A549 (cell line): ENCODE data around the gene CABP7. TPM values are rescaled to one million over a fixed set of nuclear protein-coding genes. Genes with fewer than 3 reads are reported as not detected.

Experiments used
- ATAC-seq, 2 experiments: fragments of 200-7000 bp in 1 of 2; fragments of >200 bp in 1 of 2; cut with Nextera tagmentation in 1 of 2; cut with Tn5 transposase in 1 of 2; 3 replicates each; pipeline versions ENCODE4 v1.8.0 to v1.9.1; 2018 to 2020; ENCODE audit warnings: mild to moderate bottlenecking in 1 of 2, moderate library complexity in 1 of 2
- CTCF ChIA-PET: fragments of 300-600 bp; sonication (Branson Sonifier 250); formaldehyde crosslinking; extraction: SDS; loops from one replicate; lab custom pipeline; 2021; ENCODE audit warnings: antibody characterized with exemption, inconsistent platforms; lab: Yijun Ruan, JAX
- POLR2A ChIA-PET: fragments of 350-600 bp; formaldehyde crosslinking; extraction: SDS; loops from one replicate; lab custom pipeline; 2021; ENCODE audit warnings: antibody characterized with exemption, inconsistent platforms; lab: Yijun Ruan, JAX
- DNase-seq, 2 experiments: peaks; one replicate each; pipeline versions ENCODE4 v3.0.0 to v3.0.0-alpha.2; 2011 to 2016; ENCODE audit warnings: low read depth in 1 of 2, low spot score in 1 of 2
- FAIRE-seq: peaks from 2 replicates; lab custom pipeline; 2011; peaks lifted over from hg19 to GRCh38; lab: Jason Lieb, UNC
- H3K27ac ChIP-seq, 2 experiments: fragments of >200 bp; sonication (Bioruptor Twin); formaldehyde crosslinking; 3 replicates each; pipeline ENCODE4 v1.5.1; 2016 to 2017
- H3K4me1 ChIP-seq: fragments of >200 bp; sonication (Bioruptor Twin); formaldehyde crosslinking; 3 replicates; pipeline ENCODE4 v1.6.1; 2016
- H3K4me2 ChIP-seq: fragments of >200 bp; sonication (Bioruptor Twin); formaldehyde crosslinking; 3 replicates; pipeline ENCODE4 v1.6.1; 2016
- H3K4me3 ChIP-seq: fragments of >200 bp; sonication (Bioruptor Twin); formaldehyde crosslinking; 3 replicates; pipeline ENCODE4 v1.5.1; 2016
- H3K9me3 ChIP-seq: fragments of >200 bp; sonication (Bioruptor Twin); formaldehyde crosslinking; 3 replicates; pipeline ENCODE4 v1.6.1; 2016
- CHD4 ChIP-seq: fragments of 200-600 bp; sonication (generic); IDR thresholded peaks from 2 replicates; pipeline ENCODE4 v1.6.1; 2016; ENCODE audit warnings: antibody characterized with exemption, mild to moderate bottlenecking, borderline replicate concordance
- EHF ChIP-seq: fragments of 250-450 bp; sonication (Bioruptor Pico); IDR thresholded peaks from 2 replicates; pipeline ENCODE4 v1.5.0; 2020; ENCODE audit warnings: mild to moderate bottlenecking
- FOSB ChIP-seq: fragments of 250-450 bp; sonication (Bioruptor Pico); IDR thresholded peaks from 2 replicates; pipeline ENCODE4 v1.5.0; 2020; ENCODE audit warnings: mild to moderate bottlenecking, moderate library complexity
- GATA3 ChIP-seq: IDR thresholded peaks from 2 replicates; pipeline ENCODE4 v1.6.1; 2012; ENCODE audit warnings: borderline replicate concordance
- HDAC2 ChIP-seq: fragments of 200-600 bp; sonication (generic); IDR thresholded peaks from 2 replicates; pipeline ENCODE4 v1.6.1; 2016
- HOXB13 ChIP-seq: fragments of 250-450 bp; sonication (Bioruptor Pico); IDR thresholded peaks from 2 replicates; pipeline ENCODE4 v1.5.0; 2020; ENCODE audit warnings: low read depth, mild to moderate bottlenecking, moderate library complexity
- HOXB5 ChIP-seq: fragments of 250-450 bp; sonication (Bioruptor Pico); IDR thresholded peaks from 2 replicates; pipeline ENCODE4 v1.5.0; 2020; ENCODE audit warnings: mild to moderate bottlenecking, moderate library complexity
- JUNB ChIP-seq: fragments of >200 bp; sonication (Bioruptor Twin); formaldehyde crosslinking; IDR thresholded peaks from 2 replicates; pipeline ENCODE4 v1.6.1; 2016
- MAFK ChIP-seq: fragments of 450-650 bp; IDR thresholded peaks from 2 replicates; pipeline ENCODE4 v1.6.1; 2014; ENCODE audit not compliant: partially characterized antibody
- MYC ChIP-seq: IDR thresholded peaks from 2 replicates; pipeline ENCODE4 v1.6.1; 2012; ENCODE audit warnings: mild to moderate bottlenecking, inconsistent platforms, low read length, improper control_type of control experiment, borderline replicate concordance
- NR3C1 ChIP-seq: fragments of >200 bp; sonication (Bioruptor Twin); formaldehyde crosslinking; IDR thresholded peaks from 3 replicates; pipeline ENCODE4 v1.6.1; 2017
- POLR2AphosphoS2 ChIP-seq: conservative IDR thresholded peaks from 2 replicates; pipeline ENCODE4 v1.6.1; 2012; ENCODE audit warnings: low read length, improper control_type of control experiment, inconsistent platforms
- RFX5 ChIP-seq: fragments of 450-650 bp; IDR thresholded peaks from 2 replicates; pipeline ENCODE4 v1.7.1; 2014; ENCODE audit warnings: antibody characterized with exemption, mild to moderate bottlenecking, moderate library complexity
- TFCP2L1 ChIP-seq: fragments of 250-450 bp; sonication (Bioruptor Pico); IDR thresholded peaks from 2 replicates; pipeline ENCODE4 v1.5.0; 2021; ENCODE audit warnings: mild to moderate bottlenecking
- TP53 ChIP-seq: fragments of 250-450 bp; sonication (Bioruptor Pico); IDR thresholded peaks from 2 replicates; pipeline ENCODE4 v1.5.0; 2021; ENCODE audit warnings: mild to moderate bottlenecking, moderate library complexity
- USF2 ChIP-seq: fragments of 450-650 bp; IDR thresholded peaks from 2 replicates; pipeline ENCODE4 v1.6.1; 2014; ENCODE audit warnings: antibody characterized with exemption
- ZC3H11A ChIP-seq: fragments of 450-650 bp; IDR thresholded peaks from 2 replicates; pipeline ENCODE4 v1.6.1; 2014; ENCODE audit warnings: antibody characterized with exemption, mild to moderate bottlenecking
- WGBS: methylation state at CpG from one replicate; pipeline ENCODE4 v1.1.6; 2017; ENCODE audit errors: missing lambda C conversion rate; 5-methylcytosine and 5-hydroxymethylcytosine counted together
- polyA plus RNA-seq, 4 experiments: library from polyadenylated mRNA; depleted of rRNA in 3 of 4; stranded (reverse); fragments of >200 nt; fragmentation: RNase III in 1 of 4; extraction: RNeasy Plus Mini Kit Qiagen cat#74134 plus additional on column Dnase treatment in 1 of 4; gene quantifications; 2 replicates in 3 of 4; 3 replicates in 1 of 4; pipeline ENCODE4 v1.2.3, GENCODE V29; 2011 to 2017
- TF ChIP-seq, protein P1 (sequence below): IDR thresholded peaks from 2 replicates; pipeline ENCODE4 v1.6.1; 2012; ENCODE audit warnings: low read depth, borderline replicate concordance
- TF ChIP-seq, protein P2 (sequence below): fragments of 200-600 bp; sonication (generic); IDR thresholded peaks from 2 replicates; pipeline ENCODE4 v1.6.1; 2016; ENCODE audit warnings: antibody characterized with exemption, mild to moderate bottlenecking, moderate library complexity
- TF ChIP-seq, protein P3 (sequence below): fragments of 250-450 bp; sonication (Bioruptor Pico); IDR thresholded peaks from 2 replicates; pipeline ENCODE4 v1.5.0; 2020; ENCODE audit warnings: low read depth, mild to moderate bottlenecking, moderate library complexity
- TF ChIP-seq, protein P4 (sequence below): fragments of >200 bp; sonication (Bioruptor Twin); formaldehyde crosslinking; IDR thresholded peaks from 2 replicates; pipeline ENCODE4 v1.6.1; 2016

CABP7 gene
- polyA plus RNA-seq, 2 of the 4 experiments (the other 2 are of a cell fraction) = 0.05 to 0.15 TPM

GRCh38 chr22:29737251-29738117 lies 17.7 kb downstream of the CABP7 start:
- H3K27ac ChIP-seq = no peak overlapping the region
- TF ChIP-seq MAFK (no peak), EHF (CRISPR knock-in tag) (no peak), JUNB (no peak), POLR2AphosphoS2 (no peak)
- TF ChIP-seq, protein P1, sequence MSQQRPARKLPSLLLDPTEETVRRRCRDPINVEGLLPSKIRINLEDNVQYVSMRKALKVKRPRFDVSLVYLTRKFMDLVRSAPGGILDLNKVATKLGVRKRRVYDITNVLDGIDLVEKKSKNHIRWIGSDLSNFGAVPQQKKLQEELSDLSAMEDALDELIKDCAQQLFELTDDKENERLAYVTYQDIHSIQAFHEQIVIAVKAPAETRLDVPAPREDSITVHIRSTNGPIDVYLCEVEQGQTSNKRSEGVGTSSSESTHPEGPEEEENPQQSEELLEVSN = no peak
- no peak overlapping the region for H3K4me3 ChIP-seq
- no peak overlapping the region for H3K4me2 ChIP-seq
- CTCF ChIA-PET = interaction anchor here (1.3 kb wide), 1 partner anchor 146 kb away, joined by 3 read pairs; no protein-coding TSS in a partner anchor
- H3K4me1 ChIP-seq = no peaks in the 10 kb centered on the region
- H3K9me3 ChIP-seq = no peaks in the 10 kb centered on the region
- 82% methylated on average over 20 of the region's 22 CpGs for WGBS
- POLR2A ChIA-PET = no interaction called here
- FAIRE-seq = no peak
- no peak for ATAC-seq
- no peak for DNase-seq

DNA sequence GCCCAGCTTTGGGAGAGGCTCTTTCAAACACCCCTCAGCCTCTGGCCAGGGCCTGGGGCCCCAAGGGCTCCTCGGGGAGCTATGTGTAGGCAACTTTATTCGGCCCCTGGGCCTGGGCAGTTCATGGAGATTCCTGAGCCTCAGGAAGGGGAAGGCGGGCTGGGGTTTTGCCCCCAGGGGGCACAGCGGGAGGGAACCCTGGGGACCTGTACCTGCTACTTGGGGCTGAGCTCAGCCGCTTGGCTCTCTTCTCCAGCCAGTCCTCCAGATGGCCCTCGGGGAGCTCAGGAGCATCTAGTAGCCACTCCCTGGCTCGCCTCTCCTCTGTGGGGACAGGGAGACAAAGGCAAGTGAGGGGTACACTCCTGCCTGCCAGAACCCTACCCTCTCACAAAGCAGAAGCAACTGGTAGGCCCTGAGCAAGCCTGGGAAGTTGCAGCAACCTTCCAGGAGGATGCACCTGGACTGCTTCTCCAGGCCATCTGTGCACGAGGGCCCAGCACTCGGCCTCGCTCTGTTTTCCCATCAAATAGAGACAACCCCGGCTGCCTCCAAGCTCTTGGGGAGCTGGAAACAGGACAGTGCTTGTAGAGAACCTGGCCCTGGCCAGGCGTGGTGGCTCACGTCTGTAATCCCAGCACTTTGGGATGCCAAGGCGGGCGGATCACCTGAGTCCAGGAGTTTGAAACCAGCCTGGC lies 18.5 kb downstream of the CABP7 start:
- POLR2A ChIA-PET = no interaction called here
- CTCF ChIA-PET = interaction anchor here (1.2 to 1.7 kb wide), 3 partner anchors 14 to 145 kb away, joined by 3 to 4 read pairs (median 3); no protein-coding TSS in a partner anchor

DNA sequence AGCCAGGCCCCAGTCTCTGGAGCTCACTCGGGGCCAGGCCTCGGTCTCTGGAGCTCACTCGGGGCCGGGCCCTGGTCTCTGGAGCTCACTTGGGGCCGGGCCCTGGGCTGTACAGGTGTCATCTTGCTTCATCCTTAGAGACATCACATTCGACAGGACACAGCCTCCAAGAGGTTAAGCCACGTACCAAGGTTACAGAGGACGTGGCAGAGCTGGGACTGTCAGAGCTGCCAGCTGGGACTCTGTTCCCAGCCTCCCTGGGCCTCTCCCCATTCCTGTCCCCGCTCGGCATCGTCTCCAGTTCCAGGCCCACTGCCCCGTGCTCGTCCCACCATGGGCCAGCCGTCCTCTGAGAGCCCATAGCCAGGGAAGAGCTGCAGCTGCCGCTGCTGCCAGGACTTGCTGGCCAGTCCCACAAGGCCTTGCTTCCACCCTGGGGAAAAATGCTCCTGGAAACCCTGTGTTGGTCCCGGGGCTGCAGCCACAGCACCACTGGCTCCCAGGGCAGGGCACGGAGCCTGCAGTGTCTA lies 19.6 kb downstream of the CABP7 start:
- Histone ChIP-seq H3K9me3 (no peaks in the 10 kb centered on the region), H3K4me3 (no peak overlapping the region), H3K4me1 (no peaks in the 10 kb centered on the region), H3K4me2 (no peak overlapping the region), H3K27ac (no peak overlapping the region)
- TF ChIP-seq FOSB (no peak), MYC (no peak), GATA3 (no peak), ZC3H11A (no peak), TP53 (CRISPR knock-in tag) (no peak), CHD4 (no peak), NR3C1 (no peak), HDAC2 (no peak)
- TF ChIP-seq, protein P2, sequence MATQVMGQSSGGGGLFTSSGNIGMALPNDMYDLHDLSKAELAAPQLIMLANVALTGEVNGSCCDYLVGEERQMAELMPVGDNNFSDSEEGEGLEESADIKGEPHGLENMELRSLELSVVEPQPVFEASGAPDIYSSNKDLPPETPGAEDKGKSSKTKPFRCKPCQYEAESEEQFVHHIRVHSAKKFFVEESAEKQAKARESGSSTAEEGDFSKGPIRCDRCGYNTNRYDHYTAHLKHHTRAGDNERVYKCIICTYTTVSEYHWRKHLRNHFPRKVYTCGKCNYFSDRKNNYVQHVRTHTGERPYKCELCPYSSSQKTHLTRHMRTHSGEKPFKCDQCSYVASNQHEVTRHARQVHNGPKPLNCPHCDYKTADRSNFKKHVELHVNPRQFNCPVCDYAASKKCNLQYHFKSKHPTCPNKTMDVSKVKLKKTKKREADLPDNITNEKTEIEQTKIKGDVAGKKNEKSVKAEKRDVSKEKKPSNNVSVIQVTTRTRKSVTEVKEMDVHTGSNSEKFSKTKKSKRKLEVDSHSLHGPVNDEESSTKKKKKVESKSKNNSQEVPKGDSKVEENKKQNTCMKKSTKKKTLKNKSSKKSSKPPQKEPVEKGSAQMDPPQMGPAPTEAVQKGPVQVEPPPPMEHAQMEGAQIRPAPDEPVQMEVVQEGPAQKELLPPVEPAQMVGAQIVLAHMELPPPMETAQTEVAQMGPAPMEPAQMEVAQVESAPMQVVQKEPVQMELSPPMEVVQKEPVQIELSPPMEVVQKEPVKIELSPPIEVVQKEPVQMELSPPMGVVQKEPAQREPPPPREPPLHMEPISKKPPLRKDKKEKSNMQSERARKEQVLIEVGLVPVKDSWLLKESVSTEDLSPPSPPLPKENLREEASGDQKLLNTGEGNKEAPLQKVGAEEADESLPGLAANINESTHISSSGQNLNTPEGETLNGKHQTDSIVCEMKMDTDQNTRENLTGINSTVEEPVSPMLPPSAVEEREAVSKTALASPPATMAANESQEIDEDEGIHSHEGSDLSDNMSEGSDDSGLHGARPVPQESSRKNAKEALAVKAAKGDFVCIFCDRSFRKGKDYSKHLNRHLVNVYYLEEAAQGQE = no peak
- POLR2A ChIA-PET = no interaction called here
- DNase-seq (no peak), ATAC-seq (no peak), FAIRE-seq (no peak)
- WGBS = 85% methylated on average over 11 of the region's 17 CpGs
- CTCF ChIA-PET = interaction anchor here (0.6 to 1.7 kb wide), 9 partner anchors 10 to 268 kb away, joined by 3 to 5 read pairs (median 3); no protein-coding TSS in a partner anchor

More for the DNA sequence above, 18.5 kb downstream of the CABP7 start:
- FAIRE-seq = no peak
- 82% methylated on average over 12 of the region's 15 CpGs for WGBS
- Histone ChIP-seq H3K9me3 (no peaks in the 10 kb centered on the region), H3K4me2 (no peak overlapping the region), H3K4me3 (no peak overlapping the region), H3K4me1 (no peaks in the 10 kb centered on the region), H3K27ac (no peak overlapping the region)
- TF ChIP-seq HOXB5 (CRISPR knock-in tag) (no peak), JUNB (no peak), USF2 (no peak), TFCP2L1 (CRISPR knock-in tag) (no peak), POLR2AphosphoS2 (no peak), HOXB13 (no peak), RFX5 (no peak), EHF (CRISPR knock-in tag) (no peak)
- TF ChIP-seq, protein P3, sequence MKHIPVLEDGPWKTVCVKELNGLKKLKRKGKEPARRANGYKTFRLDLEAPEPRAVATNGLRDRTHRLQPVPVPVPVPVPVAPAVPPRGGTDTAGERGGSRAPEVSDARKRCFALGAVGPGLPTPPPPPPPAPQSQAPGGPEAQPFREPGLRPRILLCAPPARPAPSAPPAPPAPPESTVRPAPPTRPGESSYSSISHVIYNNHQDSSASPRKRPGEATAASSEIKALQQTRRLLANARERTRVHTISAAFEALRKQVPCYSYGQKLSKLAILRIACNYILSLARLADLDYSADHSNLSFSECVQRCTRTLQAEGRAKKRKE (CRISPR knock-in tag) = no peak
- TF ChIP-seq, protein P4, sequence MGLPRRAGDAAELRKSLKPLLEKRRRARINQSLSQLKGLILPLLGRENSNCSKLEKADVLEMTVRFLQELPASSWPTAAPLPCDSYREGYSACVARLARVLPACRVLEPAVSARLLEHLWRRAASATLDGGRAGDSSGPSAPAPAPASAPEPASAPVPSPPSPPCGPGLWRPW = no peak
- ATAC-seq = no peak
- DNase-seq = no peak
